B cell (primary cell): ENCODE data around the gene CLIP2. TPM values are rescaled to one million over a fixed set of nuclear protein-coding genes. Genes with fewer than 3 reads are reported as not detected.
A peak's percentile ranks its signal among the peaks of the same experiment; 100 is the strongest.

Experiments used
- ATAC-seq: fragments of 200-7000 bp; cut with Tn5 transposase; one replicate; pipeline ENCODE4 v1.10.0; 2021; ENCODE audit warnings: low read depth, mild to moderate bottlenecking, moderate number of reproducible peaks, moderate library complexity
- CTCF ChIA-PET: fragments of 350-600 bp; sonication (Branson Sonifier 250); formaldehyde crosslinking; loops from one replicate; lab custom pipeline; 2021; ENCODE audit warnings: antibody characterized with exemption, inconsistent platforms; lab: Charles Lee
- POLR2A ChIA-PET: fragments of 350-600 bp; sonication (Branson Sonifier 250); formaldehyde crosslinking; loops from one replicate; lab custom pipeline; 2021; ENCODE audit warnings: antibody characterized with exemption; lab: Charles Lee
- DNase-seq: peaks from one replicate; pipeline ENCODE4 v3.0.0; 2013
- H2AFZ ChIP-seq: 2 replicates; pipeline ENCODE4 v1.6.1; 2012; ENCODE audit warnings: mild to moderate bottlenecking, low read depth, low read length; ENCODE audit not compliant: insufficient read depth, poor library complexity, severe bottlenecking
- H3K27ac ChIP-seq, 2 donors: 1 replicate in 1 of 2; 2 replicates in 1 of 2; pipeline ENCODE4 v1.5.1; 2012 to 2013; ENCODE audit warnings: low read length in 2 of 2, mild to moderate bottlenecking in 2 of 2, moderate library complexity in 1 of 2
- H3K27me3 ChIP-seq, 4 experiments: fragments of 200-600 bp in 1 of 4; sonication (generic) in 1 of 4; replicated peaks in 1 of 4; 1 replicate in 2 of 4; 2 replicates in 2 of 4; pipeline versions ENCODE4 v1.6.1 to v1.7.0; 2013 to 2016; ENCODE audit warnings: low read length in 3 of 4, mild to moderate bottlenecking in 2 of 4, mixed read lengths in 1 of 4, moderate library complexity in 1 of 4; ENCODE audit not compliant: insufficient read depth in 4 of 4, control insufficient read depth in 3 of 4; ENCODE audit errors: control extremely low read depth in 1 of 4
- H3K36me3 ChIP-seq, 2 experiments: replicated peaks in 1 of 2; 1 replicate in 1 of 2; 2 replicates in 1 of 2; pipeline versions ENCODE4 v1.6.1 to v1.7.1; 2013; ENCODE audit warnings: low read length in 1 of 2; ENCODE audit not compliant: insufficient read depth in 2 of 2, control insufficient read depth in 1 of 2; ENCODE audit errors: control extremely low read depth in 1 of 2, extremely low read depth in 1 of 2
- H3K4me1 ChIP-seq, 2 donors: fragments of 200-600 bp in 1 of 2; sonication (generic) in 1 of 2; 1 replicate in 1 of 2; 2 replicates in 1 of 2; pipeline versions ENCODE4 v1.5.1 to v1.6.1; 2013 to 2017; ENCODE audit warnings: low read length in 2 of 2; ENCODE audit not compliant: control insufficient read depth in 2 of 2, insufficient read depth in 2 of 2
- H3K4me2 ChIP-seq: replicated peaks from 2 replicates; pipeline ENCODE3; 2012; ENCODE audit warnings: mild to moderate bottlenecking, low read depth, low read length; ENCODE audit not compliant: poor library complexity, severe bottlenecking
- H3K4me3 ChIP-seq, 5 experiments: fragments of 200-600 bp in 1 of 5; sonication (generic) in 1 of 5; 1 replicate in 3 of 5; 2 replicates in 2 of 5; pipeline versions ENCODE4 v1.5.1 to v1.7.0; 2011 to 2016; ENCODE audit warnings: low read length in 4 of 5, mild to moderate bottlenecking in 4 of 5, low read depth in 2 of 5, control low read depth in 1 of 5, moderate library complexity in 1 of 5; ENCODE audit not compliant: insufficient read depth in 1 of 5; ENCODE audit errors: control extremely low read depth in 1 of 5, extremely low read depth in 1 of 5
- H3K79me2 ChIP-seq: fragments of 200-600 bp; sonication (generic); one replicate; pipeline ENCODE4 v1.6.0; 2016; ENCODE audit warnings: low read length; ENCODE audit not compliant: control insufficient read depth, insufficient read depth
- H3K9ac ChIP-seq: fragments of 200-600 bp; sonication (generic); 2 replicates; pipeline ENCODE4 v1.6.1; 2017; ENCODE audit warnings: mild to moderate bottlenecking, low read length, moderate library complexity
- H3K9me3 ChIP-seq, 3 donors: one replicate each; pipeline versions ENCODE4 v1.6.1 to v1.7.1; 2013; ENCODE audit warnings: low read length in 2 of 3; ENCODE audit not compliant: control insufficient read depth in 2 of 3, insufficient read depth in 1 of 3; ENCODE audit errors: control extremely low read depth in 1 of 3
- H4K20me1 ChIP-seq: 2 replicates; pipeline ENCODE4 v1.6.0; 2012; ENCODE audit warnings: mild to moderate bottlenecking, low read length; ENCODE audit not compliant: insufficient read depth, control insufficient read depth, poor library complexity, severe bottlenecking
- H3K27ac Mint-ChIP-seq: one replicate; pipeline ENCODE4 v1.8.0; 2021; ENCODE audit warnings: mixed read lengths
- H3K27me3 Mint-ChIP-seq: one replicate; pipeline ENCODE4 v1.8.0; 2021; ENCODE audit warnings: mixed read lengths
- H3K4me1 Mint-ChIP-seq: one replicate; pipeline ENCODE4 v1.8.0; 2021; ENCODE audit warnings: mixed read lengths
- H3K4me3 Mint-ChIP-seq: one replicate; pipeline ENCODE4 v1.8.0; 2021; ENCODE audit warnings: mixed read lengths
- H3K9me3 Mint-ChIP-seq: one replicate; pipeline ENCODE4 v1.8.0; 2022; ENCODE audit warnings: mixed read lengths; ENCODE audit not compliant: insufficient read depth
- CTCF ChIP-seq: fragments of 200-600 bp; IDR thresholded peaks from one replicate; pipeline ENCODE4 v1.8.0; 2022; ENCODE audit warnings: antibody characterized with exemption, mild to moderate bottlenecking
- EZH2 ChIP-seq: IDR thresholded peaks from 2 replicates; pipeline ENCODE4 v1.6.1; 2012; ENCODE audit warnings: borderline replicate concordance, low read depth, mild to moderate bottlenecking, moderate library complexity, low read length; ENCODE audit not compliant: insufficient read depth, poor library complexity, severe bottlenecking
- WGBS: methylation state at CpG from one replicate; pipeline ENCODE4 v1.1.5; 2013; ENCODE audit warnings: missing lambda C conversion rate; ENCODE audit not compliant: insufficient coverage; 5-methylcytosine and 5-hydroxymethylcytosine counted together
- intact Hi-C: fragments of 100-400 bp; cut with micrococcal nuclease; formaldehyde crosslinking; loops from one replicate; pipeline ENCODE4 v1.10.0; 2022
- polyA plus RNA-seq: library from polyadenylated mRNA; depleted of rRNA; stranded (reverse); fragments of >200 nt; gene quantifications from 2 replicates; pipeline ENCODE4 v1.2.3, GENCODE V29; 2012
- total RNA-seq, 2 donors: library from RNA; stranded (reverse); fragments of 120-200 nt in 1 of 2; gene quantifications; 1 replicate in 1 of 2; 2 replicates in 1 of 2; pipeline versions ENCODE4 v1.2.3 to v1.2.4, GENCODE V29; 2013 to 2022

Gene CLIP2
- total and polyA plus RNA-seq, 2 donors (not counting 1 experiment from before 2014, with no cell fraction given): 5.7 to 47.9 TPM

GRCh38 chr7:74452748-74453321, 163.6 kb downstream of the CLIP2 start:
- CTCF ChIA-PET: no interaction called here
- no peak for TF ChIP-seq CTCF
- no peak for TF ChIP-seq EZH2
- peak overlapping the region; percentile 80 for H3K27ac Mint-ChIP-seq
- H3K9me3 ChIP-seq: peaks cover 0 to 6% (median 0%) of the 10 kb centered on the region in 3 donors
- H3K27me3 Mint-ChIP-seq: peaks cover 12% of the 10 kb centered on the region
- H4K20me1 ChIP-seq: no peaks in the 10 kb centered on the region
- no peaks in the 10 kb centered on the region for H3K9me3 Mint-ChIP-seq
- peak overlapping the region in 1 of 5 experiments; percentile 43 for H3K4me3 ChIP-seq
- no peak overlapping the region for H3K9ac ChIP-seq
- peaks cover 0 to 24% (median 7%) of the 10 kb centered on the region in 4 experiments for H3K27me3 ChIP-seq
- no peak for DNase-seq
- no peak overlapping the region for H3K27ac ChIP-seq
- H3K4me1 Mint-ChIP-seq: peaks cover 18% of the 10 kb centered on the region
- no peak for ATAC-seq
- WGBS: 75% methylated on average over 6 of the region's 15 CpGs
- no peaks in the 10 kb centered on the region for H3K36me3 ChIP-seq
- POLR2A ChIA-PET: no interaction called here
- peaks cover 16 to 21% of the 10 kb centered on the region in 2 donors for H3K4me1 ChIP-seq
- H3K4me3 Mint-ChIP-seq: peak overlapping the region; percentile 79
- H3K79me2 ChIP-seq: no peaks in the 10 kb centered on the region
- intact Hi-C loops: loop anchor here (10.0 kb wide), 1 partner anchor 112 kb away; no protein-coding TSS in a partner anchor
- peak overlapping the region; percentile 39 for H2AFZ ChIP-seq
- peak overlapping the region; percentile 92 for H3K4me2 ChIP-seq

GRCh38 chr7:74453322-74454011, 164.3 kb downstream of the CLIP2 start, which contains the start of gene GTF2IRD1:
GTF2IRD1 (plus strand) TSS chr7:74453906; CDS start chr7:74508081, 54,175 bp downstream.
- intact Hi-C loops: loop anchor here (10.0 kb wide), 1 partner anchor 111 kb away; no protein-coding TSS in a partner anchor
- H3K4me2 ChIP-seq: peak within 1 kb of the TSS; percentile 92
- ChIA-PET POLR2A (no interaction called here), CTCF (no interaction called here)
- H3K27me3 ChIP-seq: peaks cover 0 to 24% (median 7%) of the 10 kb centered on the region in 4 experiments
- no peaks in the 10 kb centered on the region for H3K79me2 ChIP-seq
- peak; percentile 44 for ATAC-seq
- H3K4me3 ChIP-seq: peak within 1 kb of the TSS in 4 of 5 experiments; percentile 26 to 57 (median 45)
- H3K9me3 Mint-ChIP-seq: no peaks in the 10 kb centered on the region
- no peak for TF ChIP-seq CTCF
- no peak for TF ChIP-seq EZH2
- H3K9ac ChIP-seq: peak within 1 kb of the TSS; percentile 60
- peaks cover 16 to 21% of the 10 kb centered on the region in 2 donors for H3K4me1 ChIP-seq
- H3K4me1 Mint-ChIP-seq: peaks cover 18% of the 10 kb centered on the region
- H2AFZ ChIP-seq: peak within 1 kb of the TSS; percentile 75
- peak within 1 kb of the TSS; percentile 79 for H3K4me3 Mint-ChIP-seq
- no peaks in the 10 kb centered on the region for H4K20me1 ChIP-seq
- no peak within 1 kb of the TSS for H3K27ac ChIP-seq
- DNase-seq: peak; percentile 59
- no peaks in the 10 kb centered on the region for H3K36me3 ChIP-seq
- H3K9me3 ChIP-seq: peaks cover 0 to 6% (median 0%) of the 10 kb centered on the region in 3 donors
- H3K27me3 Mint-ChIP-seq: peaks cover 12% of the 10 kb centered on the region
- WGBS: 2% methylated on average over 40 of the region's 62 CpGs
- peak within 1 kb of the TSS; percentile 80 for H3K27ac Mint-ChIP-seq
